ENCODE measurements around the gene ARMC2. TPM values are rescaled to one million over a fixed set of nuclear protein-coding genes. Genes with fewer than 3 reads are reported as not detected.

The ARMC2 gene
- total and polyA plus RNA-seq, 8 donors, result 1.4 to 4.1 (median 2.4) TPM

- ATAC-seq (no peak), FAIRE-seq (no peak), DNase-seq (no peak)
- Histone ChIP-seq H3K4me1 (no peaks in the 10 kb centered on the region), H3K27me3 (no peaks in the 10 kb centered on the region), H3K27ac (no peak overlapping the region), H3K36me3 (peaks cover 0 to 13% (median 0%) of the 10 kb centered on the region in 3 donors), H3K4me3 (no peak overlapping the region), H3K9me3 (no peaks in the 10 kb centered on the region)
- no peak for TF ChIP-seq CTCF (IDR thresholded peaks at IDR 0.05)
- intact Hi-C loops (cut with DNase I), result no loop called here
- WGBS, 2 donors, result 87 to 89% methylated on average over 10 of the region's 10 CpGs
These were observed 134.2 kb downstream of the ARMC2 start for GRCh38 chr6:108982154-108983113.

GRCh38 chr6:108983151-108983550, 134.9 kb downstream of the ARMC2 start:
- intact Hi-C loops (cut with DNase I), result no loop called here
- ATAC-seq (no peak), DNase-seq (no peak), FAIRE-seq (no peak)
- Histone ChIP-seq H3K9me3 (no peaks in the 10 kb centered on the region), H3K27me3 (no peaks in the 10 kb centered on the region), H3K4me1 (peaks cover 2 to 5% (median 3%) of the 10 kb centered on the region in 3 donors), H3K27ac (no peak overlapping the region), H3K36me3 (peaks cover 0 to 14% (median 0%) of the 10 kb centered on the region in 3 donors), H3K4me3 (no peak overlapping the region)
- WGBS, 2 donors, result 54 to 67% methylated on average over 1 of the region's 1 CpG
- TF ChIP-seq CTCF (IDR thresholded peaks at IDR 0.05), result no peak

GRCh38 chr6:108985301-108985700, 137.1 kb downstream of the ARMC2 start:
- intact Hi-C loops (cut with DNase I), result no loop called here
- no peak for ATAC-seq

GRCh38 chr6:108987156-108987555, 138.9 kb downstream of the ARMC2 start:
- no peaks in the 10 kb centered on the region for H3K9me3 ChIP-seq
- H3K4me1 ChIP-seq, result peaks cover 23 to 29% (median 27%) of the 10 kb centered on the region in 3 donors
- H3K27ac ChIP-seq, result no peak overlapping the region
- no peaks in the 10 kb centered on the region for H3K27me3 ChIP-seq
- H3K4me3 ChIP-seq, result no peak overlapping the region
- no peak for TF ChIP-seq CTCF (IDR thresholded peaks at IDR 0.05)
- FAIRE-seq, result no peak
- peaks cover 0 to 34% (median 8%) of the 10 kb centered on the region in 3 donors for H3K36me3 ChIP-seq
- intact Hi-C loops (cut with DNase I), result no loop called here
- no peak for DNase-seq
- no peak for ATAC-seq

More at GRCh38 chr6:108985301-108985700, 137.1 kb downstream of the ARMC2 start:
- DNase-seq, result no peak
- no peaks in the 10 kb centered on the region for H3K27me3 ChIP-seq
- FAIRE-seq, result no peak
- no peak for TF ChIP-seq CTCF (IDR thresholded peaks at IDR 0.05)
- no peak overlapping the region for H3K4me3 ChIP-seq
- H3K27ac ChIP-seq, result no peak overlapping the region
- H3K4me1 ChIP-seq, result peaks cover 22 to 24% (median 23%) of the 10 kb centered on the region in 3 donors
- no peaks in the 10 kb centered on the region for H3K9me3 ChIP-seq
- H3K36me3 ChIP-seq, result peaks cover 0 to 20% (median 0%) of the 10 kb centered on the region in 3 donors

- FAIRE-seq (no peak), DNase-seq (no peak), ATAC-seq (peak in 3 of 4 donors; percentile 29 to 69 (median 42))
- no peak for TF ChIP-seq CTCF (IDR thresholded peaks at IDR 0.05)
- peak overlapping the region in 2 of 4 donors; percentile 18 to 71 for H3K27ac ChIP-seq
- H3K36me3 ChIP-seq, result peaks cover 0 to 46% (median 12%) of the 10 kb centered on the region in 3 donors
- 35% methylated on average over 3 of the region's 3 CpGs for WGBS, 2 donors
- H3K27me3 ChIP-seq, result no peaks in the 10 kb centered on the region
- no peaks in the 10 kb centered on the region for H3K9me3 ChIP-seq
- peaks cover 23 to 29% (median 27%) of the 10 kb centered on the region in 3 donors for H3K4me1 ChIP-seq
- intact Hi-C loops (cut with DNase I), result no loop called here
- no peak overlapping the region for H3K4me3 ChIP-seq
These were observed 140.1 kb downstream of the ARMC2 start for GRCh38 chr6:108988296-108988695.
